Right kidney (tissue), 9 donors: ENCODE results near the gene CWH43.
"Not testable (repeated sequence)": the region's sequence is repeated elsewhere in the genome, so short reads cannot be mapped to it uniquely, and the experiment has no call there.

Experiments used
- DNase-seq: peaks from one replicate; pipeline ENCODE4 v3.0.0-alpha.2; 2016
- long read RNA-seq, 8 donors: transcript quantifications; one replicate each; lab custom pipeline, GENCODE V29; 2026

The CWH43 gene
- long read RNA-seq, donor 1, partial matches to known transcripts = 5 of 5 reads
- long read RNA-seq, donor 1, other reads (novel, unspliced or antisense) = 0 of 5 reads
- long read RNA-seq, donor 2, partial matches to known transcripts = 0 of 1 reads
- long read RNA-seq, donor 2, other reads (novel, unspliced or antisense) = 0 of 1 reads
- long read RNA-seq, donor 3, partial matches to known transcripts = 0 of 1 reads
- long read RNA-seq, donor 3, other reads (novel, unspliced or antisense) = 0 of 1 reads
- long read RNA-seq, donor 4 = 0 reads
- long read RNA-seq, donor 5, partial matches to known transcripts = 5 of 5 reads
- long read RNA-seq, donor 5, other reads (novel, unspliced or antisense) = 0 of 5 reads
- long read RNA-seq, donor 6, partial matches to known transcripts = 6 of 6 reads
- long read RNA-seq, donor 6, other reads (novel, unspliced or antisense) = 0 of 6 reads
- long read RNA-seq, donor 7, partial matches to known transcripts = 0 of 1 reads
- long read RNA-seq, donor 7, other reads (novel, unspliced or antisense) = 0 of 1 reads
- long read RNA-seq, donor 8 = 0 reads

DNA sequence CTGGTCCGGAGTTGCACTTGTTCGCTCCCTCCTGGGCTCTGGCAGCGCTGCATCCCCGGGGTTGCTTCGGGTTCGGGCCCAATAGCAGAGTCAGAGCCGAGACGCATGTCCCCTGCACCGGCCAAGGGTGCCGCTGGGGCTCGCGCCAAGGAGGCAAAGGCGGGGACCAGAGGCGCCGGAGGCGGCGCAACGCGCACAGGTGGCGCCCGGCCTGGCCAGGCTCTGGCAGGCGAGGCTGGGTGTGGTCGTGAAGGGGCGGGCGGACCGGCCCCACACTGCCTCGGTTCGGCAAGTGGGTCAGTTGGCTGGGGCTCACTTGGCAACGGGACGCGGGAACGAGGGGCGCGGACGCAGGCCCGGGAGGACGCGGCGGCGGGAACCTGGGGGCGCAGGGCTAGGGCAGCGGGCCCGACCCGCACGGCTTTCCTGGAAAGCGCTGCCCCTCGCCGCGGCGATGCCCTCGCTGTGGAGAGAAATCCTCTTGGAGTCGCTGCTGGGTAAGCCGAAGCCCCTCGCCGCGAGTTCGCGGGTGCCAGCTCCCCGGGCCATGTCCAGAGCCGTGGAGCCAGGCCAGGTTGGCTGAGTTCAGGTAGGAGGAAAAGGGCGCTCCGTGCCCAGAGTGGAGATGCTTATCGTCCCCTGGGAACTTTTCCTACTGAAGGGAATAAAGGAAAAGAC is at the start of gene CWH43:
CWH43 (plus strand) TSS at position 300 of the 678 bp plus-strand sequence; CDS start at position 455, 155 bp downstream.
- peak; percentile 54 for DNase-seq

DNA sequence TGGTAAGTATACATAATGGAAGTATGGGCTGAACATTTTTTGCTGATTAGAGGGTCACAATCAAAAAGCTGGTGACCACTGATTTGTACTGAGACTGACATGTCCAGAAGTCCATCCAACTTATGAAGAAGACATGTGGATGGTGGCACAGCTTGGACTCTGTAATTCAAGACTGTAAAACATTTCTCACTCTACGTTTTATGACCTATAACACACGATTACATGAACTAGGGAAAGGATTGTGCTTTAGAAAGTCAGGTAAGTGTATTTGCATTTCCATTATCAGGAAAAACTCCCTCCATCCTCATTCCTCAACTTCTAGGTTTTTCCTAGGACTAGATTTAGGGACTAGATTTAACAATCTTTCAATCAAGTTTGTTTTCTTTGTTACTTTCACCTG is 49.0 kb upstream of the CWH43 start:
- DNase-seq = no peak

DNA sequence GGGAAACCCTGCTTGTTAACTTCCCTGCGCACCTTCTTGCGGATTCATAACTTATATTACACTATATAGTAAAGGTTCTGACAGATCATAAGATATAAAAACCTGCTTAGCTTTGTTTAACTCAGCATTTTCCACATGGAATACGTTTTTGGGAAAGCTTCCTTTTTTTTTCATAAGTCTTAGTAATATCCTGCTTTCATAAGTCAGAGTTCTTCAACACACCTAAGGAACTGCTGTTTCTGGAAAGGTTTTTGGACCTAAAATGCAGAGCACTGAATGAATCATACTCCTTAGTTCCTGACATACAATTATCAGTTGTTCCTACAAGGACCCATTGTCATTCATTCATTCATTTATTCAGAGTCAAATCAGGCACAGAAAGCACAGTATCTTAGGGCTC is 47.2 kb upstream of the CWH43 start:
- no peak for DNase-seq

DNA sequence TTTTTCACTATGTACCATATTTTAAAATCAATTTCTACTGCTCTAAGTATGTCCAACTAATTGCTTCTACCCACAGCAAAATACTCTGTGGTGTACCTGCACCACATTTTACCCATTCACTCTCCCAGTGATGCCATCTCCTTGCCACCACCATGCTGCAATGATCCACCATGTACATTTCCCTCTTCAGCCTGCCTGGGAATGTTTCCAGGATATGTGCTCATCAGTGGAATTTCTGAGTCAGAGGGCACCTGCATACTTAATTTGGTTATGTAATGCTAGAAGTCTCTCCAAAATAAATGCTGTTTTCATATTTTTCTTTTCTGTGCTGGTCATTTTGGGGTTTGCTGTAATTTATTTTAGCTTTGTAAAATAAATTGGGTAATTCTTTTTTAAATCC is 46.3 kb upstream of the CWH43 start:
- no peak for DNase-seq

DNA sequence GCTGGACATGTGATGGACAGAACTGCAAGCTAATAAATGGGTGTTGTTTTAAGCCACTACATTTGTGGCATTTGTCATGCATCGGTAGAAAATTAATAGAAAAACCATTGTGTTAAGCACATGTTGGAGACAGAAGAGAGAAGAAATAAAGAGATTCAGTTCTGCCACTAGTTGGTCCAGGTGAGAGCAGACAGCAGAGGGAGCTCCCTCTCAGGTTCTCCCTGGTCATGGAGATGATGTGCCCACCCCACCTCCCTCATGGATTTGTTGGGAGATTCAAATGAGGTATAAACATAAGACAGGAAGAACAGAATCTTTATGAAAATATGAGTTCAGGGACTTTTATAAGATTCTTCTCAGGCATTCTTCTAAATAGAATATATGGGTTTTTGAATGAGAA is 42.7 kb upstream of the CWH43 start:
- no peak for DNase-seq

DNA sequence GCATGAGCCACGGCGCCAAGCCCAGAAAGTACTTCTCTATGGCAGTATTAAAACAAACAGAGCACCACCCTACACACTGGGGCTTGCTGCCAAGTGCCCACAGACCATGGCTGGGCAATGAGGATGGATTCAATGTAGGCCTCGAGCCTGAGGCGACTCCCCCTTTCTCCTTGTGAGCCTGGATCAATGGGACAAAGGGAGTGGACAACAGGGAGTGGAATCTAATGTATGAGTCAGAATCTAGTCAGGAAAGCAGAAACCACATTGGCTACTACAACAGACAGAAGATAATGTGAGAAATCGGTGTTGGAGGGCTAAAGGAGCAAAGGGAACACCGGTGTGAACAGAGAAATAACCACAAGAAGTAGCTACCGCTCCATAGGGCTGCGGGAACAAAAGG is 41.8 kb upstream of the CWH43 start:
- DNase-seq = no peak

DNA sequence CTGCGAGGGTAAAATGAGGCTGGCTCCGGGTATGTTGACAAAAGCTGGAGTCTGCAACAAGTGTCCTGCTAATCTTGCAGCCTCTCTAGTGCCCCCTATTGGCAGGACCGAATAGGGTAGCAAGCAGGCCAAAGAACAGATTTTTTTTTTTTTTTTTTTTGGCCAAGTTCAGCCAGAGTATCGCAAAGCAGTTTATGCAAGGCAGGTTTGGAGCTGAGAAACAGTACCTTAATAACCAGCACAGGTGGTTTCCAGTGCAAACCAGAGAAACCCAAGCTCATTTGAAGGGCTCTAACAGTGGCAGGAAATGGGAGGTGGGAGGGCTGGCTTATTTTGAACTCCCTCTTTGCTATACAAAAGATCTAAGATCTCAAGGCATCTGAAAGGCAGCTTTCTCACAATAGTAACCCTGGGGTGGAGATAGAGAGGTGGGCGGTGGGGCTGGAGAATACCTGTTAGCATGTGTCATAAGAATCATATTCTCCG is 41.3 kb upstream of the CWH43 start:
- no peak for DNase-seq

DNA sequence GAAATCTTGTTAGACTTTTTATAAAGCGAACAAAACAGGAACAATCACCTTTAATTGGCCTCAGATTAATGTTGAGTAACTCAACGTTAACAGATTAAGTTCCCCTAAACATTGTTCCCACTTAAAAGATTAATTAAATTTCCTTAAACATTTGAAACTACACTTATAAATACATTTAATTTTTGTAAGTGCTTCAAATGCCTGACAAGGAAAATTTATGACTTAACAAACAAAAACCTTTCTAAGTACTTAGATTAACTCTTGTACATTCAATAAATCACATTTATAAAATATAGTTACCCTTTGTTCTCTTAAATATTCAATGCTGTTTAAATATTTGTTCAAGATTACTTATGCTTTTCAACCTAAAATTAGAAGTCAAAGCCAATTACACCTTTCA is 40.1 kb upstream of the CWH43 start:
- DNase-seq = no peak

DNA sequence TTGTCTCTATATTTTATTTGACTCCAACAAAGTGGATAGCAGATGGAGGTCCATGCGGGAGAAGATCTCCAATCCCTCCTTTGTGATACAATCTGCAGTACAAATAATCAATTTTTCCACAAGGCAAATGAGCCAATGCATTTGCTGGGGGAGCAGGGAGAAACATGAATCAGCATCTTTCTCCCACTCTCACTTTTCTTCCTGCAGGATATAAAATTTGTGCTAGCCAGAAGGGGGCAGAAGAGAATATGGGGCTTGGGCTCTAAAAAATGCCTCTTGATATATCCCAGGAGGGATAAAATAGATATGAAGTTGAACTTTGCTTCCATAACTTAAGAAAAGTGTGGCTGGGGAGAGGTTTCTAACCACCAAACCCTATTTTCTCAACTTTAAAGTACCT is 38.3 kb upstream of the CWH43 start:
- DNase-seq = no peak

DNA sequence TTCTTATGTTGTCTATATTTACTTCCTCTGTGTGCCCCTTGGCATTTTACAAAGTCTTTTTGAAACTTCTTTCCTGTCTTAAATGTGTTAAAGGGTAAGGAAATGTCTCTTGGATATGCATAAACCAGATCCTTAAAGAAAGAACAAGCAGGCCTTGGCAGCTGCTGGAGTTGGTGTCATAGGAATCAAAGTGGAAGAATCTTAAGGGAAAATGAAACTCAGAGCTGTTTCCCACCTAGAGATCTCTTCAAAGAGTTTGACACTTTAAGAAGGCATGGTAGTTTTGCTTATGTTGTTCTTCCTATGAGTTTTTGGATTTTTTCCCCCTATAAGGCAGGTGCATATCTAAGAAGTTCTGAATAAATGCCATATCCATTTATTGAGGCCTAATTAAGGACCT is 37.0 kb upstream of the CWH43 start:
- DNase-seq = no peak

DNA sequence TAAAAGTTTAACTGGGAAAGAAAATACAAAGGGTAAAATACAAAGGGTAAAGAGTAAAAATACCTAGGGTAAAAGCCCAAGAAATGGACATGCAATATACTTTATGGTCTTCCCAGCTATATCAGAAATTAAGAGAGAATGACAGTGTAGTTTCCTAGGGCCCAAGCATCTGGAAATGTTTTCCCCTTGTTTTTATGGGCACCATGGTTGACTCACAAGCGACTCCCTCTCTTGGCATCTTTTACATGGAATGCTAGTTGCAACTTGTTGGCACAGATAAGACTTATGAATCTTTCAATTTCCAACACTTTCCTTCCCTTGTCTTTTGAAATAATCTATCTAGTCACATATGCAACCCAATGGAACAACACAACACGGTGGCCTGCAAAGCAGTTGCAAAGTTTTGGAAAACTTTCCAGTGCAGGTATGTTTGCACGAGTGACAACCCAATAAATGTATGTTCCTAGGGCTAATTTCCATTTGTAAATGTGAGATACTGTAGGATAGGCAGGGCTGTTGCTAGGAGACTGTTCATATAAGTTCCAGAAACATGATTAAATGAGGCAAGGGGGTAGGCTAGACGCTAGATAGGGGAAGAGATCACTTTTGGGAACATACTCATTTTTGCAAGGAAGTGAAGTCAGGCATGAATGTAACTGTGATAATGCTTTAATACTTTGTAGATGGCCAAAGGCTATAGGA is 36.4 kb upstream of the CWH43 start:
- DNase-seq = no peak

DNA sequence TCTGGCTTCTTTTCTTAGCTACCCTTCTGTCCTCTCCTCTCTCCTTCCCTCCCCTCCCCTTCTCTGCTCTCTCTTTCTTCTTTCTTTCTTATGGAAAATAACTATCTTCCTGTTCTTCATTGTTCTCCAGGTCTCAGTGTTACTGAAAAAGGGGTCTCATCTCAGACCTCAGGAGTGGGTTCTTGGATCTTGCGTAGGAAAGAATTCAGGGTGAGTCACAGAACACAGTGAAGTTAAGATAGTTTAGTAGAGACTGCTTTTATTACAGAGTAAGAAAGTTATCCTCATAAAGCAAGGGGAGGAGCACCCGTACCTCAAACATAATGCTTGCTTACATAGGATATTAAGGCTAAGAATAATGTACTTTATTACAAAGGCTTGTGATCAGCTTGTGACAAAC is 31.8 kb upstream of the CWH43 start:
- no peak for DNase-seq

DNA sequence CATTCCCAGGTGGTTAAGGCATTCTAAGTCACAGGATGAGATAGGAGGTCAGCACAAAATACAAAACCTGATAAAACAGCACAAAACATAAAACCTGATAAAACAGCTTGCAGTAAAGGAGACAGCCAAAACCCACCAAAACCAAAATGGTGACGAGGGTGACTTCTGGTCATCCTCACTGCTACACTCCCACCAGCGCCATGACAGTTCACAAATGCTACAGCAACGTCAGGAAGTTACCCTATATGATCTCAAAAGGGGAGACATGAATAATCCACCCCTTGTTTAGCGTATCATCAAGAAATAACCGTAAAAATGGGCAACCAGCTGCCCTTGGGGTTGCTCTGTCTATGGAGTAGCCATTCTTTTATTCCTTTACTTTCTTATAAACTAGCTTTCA is 28.7 kb upstream of the CWH43 start:
- not testable (repeated sequence) for DNase-seq

DNA sequence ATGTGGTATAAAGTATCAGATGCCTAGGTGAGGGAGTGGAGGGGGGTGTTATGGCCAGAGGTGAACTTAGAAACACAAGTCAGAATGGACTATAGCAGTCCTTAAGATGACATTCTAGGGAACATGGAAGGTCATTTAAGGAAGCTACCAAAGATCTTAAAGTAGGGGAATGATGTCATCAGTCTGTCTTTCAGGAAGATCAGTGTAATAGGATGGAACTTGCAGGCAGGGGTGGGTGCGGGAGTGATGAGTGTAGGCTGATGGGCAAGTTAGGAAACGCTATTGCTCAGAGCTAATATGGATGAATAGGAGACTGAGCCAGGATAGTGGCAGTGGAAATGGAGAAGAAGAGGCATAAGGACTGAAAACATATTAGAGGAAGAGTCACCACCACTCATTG is 27.5 kb upstream of the CWH43 start:
- no peak for DNase-seq

DNA sequence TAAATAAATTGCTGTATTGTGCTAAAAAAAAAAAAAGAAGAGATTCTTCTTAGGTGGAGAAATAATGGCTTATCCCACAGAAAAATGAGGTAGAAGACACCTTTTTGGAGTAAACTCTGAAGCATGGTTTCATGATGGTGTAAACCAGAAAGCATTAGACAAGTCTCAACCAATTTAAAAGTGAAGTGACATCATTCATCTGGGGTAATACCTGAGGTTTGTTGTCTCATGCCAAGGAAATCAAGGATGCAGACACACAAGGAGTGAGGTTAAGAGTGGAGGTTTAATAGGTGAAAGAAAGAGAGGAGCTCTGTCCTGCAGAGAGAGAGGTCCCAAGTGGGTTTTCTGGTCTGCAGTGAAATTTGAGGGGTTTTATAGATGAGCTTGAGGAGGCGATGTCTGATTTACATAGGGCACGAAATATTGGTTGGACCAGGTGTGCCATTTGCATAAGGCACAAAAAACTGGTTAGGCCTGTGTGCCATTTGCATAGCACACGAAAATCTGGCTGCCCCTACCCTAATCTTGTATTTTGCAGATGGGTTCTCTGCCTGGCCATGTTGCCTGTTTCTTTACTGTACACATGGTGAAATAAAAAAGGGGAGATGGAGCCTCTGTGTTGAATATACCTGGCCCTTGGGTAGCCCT is 25.0 kb upstream of the CWH43 start:
- DNase-seq = no peak

DNA sequence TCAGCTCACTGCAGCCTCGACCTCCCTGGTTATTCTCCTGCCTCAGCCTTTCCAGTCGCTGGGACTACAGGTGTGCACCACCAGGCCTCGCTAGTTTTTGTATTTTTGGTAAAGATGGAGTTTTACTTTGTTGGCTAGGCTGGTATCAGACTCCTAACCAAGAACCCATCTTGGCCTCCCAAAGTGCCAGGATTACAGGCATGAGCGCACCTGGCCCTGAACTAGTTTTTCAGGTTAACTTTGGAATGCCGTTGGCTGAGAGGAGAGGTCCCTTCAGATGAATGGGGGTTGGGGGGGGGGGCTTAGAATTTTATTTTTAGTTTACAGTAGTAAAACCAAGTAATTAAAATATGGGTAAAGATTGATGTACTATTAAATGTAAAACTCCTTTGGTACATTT is 23.4 kb upstream of the CWH43 start:
- no peak for DNase-seq

DNA sequence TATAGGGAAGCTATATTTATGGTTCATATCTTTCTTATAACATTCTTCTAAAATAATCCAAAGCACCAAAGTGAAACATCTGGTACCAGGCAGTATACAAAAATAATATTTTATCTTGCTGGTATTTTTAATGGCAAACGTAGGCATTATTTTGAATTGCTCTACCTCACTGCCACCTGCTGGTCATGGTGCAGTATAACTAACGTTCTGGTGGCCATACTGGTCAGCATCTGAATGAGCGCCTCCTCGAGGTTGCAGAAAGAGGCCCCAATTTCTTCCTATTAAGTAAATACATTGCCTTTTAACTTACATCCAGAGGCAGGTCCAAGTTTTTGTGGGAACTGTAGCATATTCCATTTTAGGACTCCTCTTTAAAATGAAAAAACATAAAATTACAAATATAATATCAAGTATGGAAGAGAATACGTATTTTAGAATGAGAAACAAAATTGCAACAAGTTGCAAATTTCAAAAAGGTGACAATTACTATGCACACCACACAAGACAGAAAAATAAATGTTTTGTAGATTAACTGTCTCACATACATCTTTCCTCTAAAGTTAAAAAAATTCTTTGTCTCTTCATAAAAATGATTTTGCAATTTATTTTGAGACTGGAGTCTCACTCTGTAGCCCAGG is 22.9 kb upstream of the CWH43 start:
- DNase-seq = no peak

DNA sequence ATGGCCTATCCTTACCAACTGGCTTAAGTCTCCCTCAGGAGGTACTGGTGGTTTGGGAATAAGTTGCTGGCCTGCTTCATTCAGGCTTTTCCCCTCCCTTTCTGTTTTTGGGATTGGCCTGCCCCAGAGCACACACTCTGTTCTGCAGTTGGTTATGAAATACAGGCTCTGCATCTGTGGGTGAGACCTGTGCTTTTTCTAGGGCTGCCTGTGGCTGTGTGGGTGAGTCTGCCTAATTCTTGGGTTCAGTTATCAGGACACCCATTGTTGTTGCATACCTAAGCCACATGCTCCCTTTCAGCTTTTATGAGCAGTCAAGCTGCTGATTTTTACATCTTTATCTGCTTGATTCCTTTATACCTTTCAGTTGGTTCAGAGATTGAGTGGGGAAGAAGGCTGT is 19.0 kb upstream of the CWH43 start:
- no peak for DNase-seq

DNA sequence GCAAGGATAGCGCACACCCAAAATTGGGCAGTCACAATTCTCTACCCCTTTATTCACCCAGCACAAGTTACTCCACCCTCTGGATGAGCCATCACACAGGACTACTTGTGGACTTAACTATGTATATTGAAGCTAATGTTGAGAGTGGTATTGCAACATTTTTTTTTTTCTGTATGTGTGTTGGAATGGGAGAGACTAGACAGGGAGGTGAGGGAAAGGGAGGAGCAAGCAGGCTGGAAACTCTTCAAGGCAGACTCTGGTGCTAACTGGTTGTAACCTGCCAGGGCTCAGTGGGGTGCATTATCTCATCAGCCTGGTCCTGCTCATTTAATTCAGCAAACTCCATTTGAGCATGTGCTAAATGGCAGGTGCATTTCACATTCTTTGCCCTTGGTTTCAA is 18.4 kb upstream of the CWH43 start:
- no peak for DNase-seq

DNA sequence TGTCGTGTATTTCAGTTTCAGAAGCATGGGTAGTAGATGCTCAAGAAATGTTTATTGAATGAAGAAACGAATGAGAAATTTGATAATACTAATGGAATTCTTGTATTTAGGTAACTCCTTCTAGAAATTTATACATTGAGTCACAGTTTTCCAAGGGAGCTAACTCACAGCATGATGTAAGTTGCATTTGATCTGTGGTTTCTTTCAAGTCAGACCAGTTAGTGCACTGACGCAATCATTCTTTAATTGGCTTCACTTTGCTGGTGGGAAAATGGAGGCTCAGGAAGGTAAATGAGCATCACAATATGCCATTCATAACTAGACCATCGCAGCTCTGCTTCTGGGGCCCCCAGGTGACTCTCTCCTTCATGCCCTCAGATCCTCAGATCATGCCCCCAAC is 17.3 kb upstream of the CWH43 start:
- DNase-seq = no peak

DNA sequence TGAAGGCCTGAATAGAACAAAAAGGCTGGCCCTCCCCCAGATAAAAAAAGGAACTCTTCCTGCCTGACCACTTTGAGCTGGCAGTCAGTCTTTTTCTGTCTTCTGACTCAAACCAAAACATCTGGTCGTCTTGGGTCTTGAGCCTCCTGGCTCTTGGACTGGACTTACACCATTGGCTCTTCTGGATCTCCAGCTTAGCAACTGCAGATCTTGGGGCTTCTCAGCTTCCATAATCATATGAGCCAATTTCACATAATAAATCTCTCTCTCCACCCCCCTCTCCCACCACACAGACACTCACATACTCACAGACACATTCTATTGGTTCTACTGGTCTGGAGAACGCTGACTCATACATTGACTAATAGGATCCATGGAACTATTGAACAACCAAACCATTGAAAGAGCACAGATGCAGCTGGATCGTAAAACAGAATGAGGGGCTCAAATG is 15.6 kb upstream of the CWH43 start:
- DNase-seq = no peak
